ENCODE results near the gene ADORA3. TPM values are rescaled to one million over a fixed set of nuclear protein-coding genes. Genes with fewer than 3 reads are reported as not detected.

The ADORA3 gene
- total RNA-seq, 1 experiment from 2014 or later, result not detected

- CTCF ChIA-PET, result interaction anchor here (0.6 kb wide), 1 partner anchor 34 kb away, joined by 3 read pairs; no protein-coding TSS in a partner anchor
- peaks cover 26% of the 10 kb centered on the region for H3K36me3 ChIP-seq (ENCODE audit: control insufficient read depth, insufficient read depth, low read length)
- BruUV-seq (replicated peaks), result no TSS peak
Measured at GRCh38 chr1:111450185-111450584, 53.2 kb downstream of the ADORA3 start.

GRCh38 chr1:111449703-111450017, 53.8 kb downstream of the ADORA3 start:
- DNase-seq (ENCODE audit: low read depth, low spot score) (no peak), ATAC-seq (no peak)
- Histone ChIP-seq H3K4me1 (ENCODE audit: control insufficient read depth, insufficient read depth, low read length) (peaks cover 22% of the 10 kb centered on the region), H3K27me3 (ENCODE audit: control insufficient read depth, insufficient read depth, low read length) (no peaks in the 10 kb centered on the region), H3K9me3 (ENCODE audit: control insufficient read depth, insufficient read depth, low read depth, low read length) (no peaks in the 10 kb centered on the region), H3K4me3 (ENCODE audit: low read depth in 2 of 2, low read length in 2 of 2) (peak overlapping the region; percentile 94 to 97), H3K36me3 (ENCODE audit: control insufficient read depth, insufficient read depth, low read length) (peaks cover 31% of the 10 kb centered on the region), H3K27ac (ENCODE audit: low read length) (peak overlapping the region; percentile 94)
- in situ Hi-C loops (cut with HindIII; ENCODE audit: low pct_unique_long_range_greater_than_20kb, low sequenced_read_pairs), result no loop called here
- intact Hi-C loops (cut with micrococcal nuclease; ENCODE audit: unreplicated experiment), result no loop called here
- ChIA-PET POLR2A (no interaction called here), CTCF (no interaction called here)
- TF ChIP-seq POLR2AphosphoS5 (IDR thresholded peaks at IDR 0.05; ENCODE audit: low read depth, low read length) (no peak), TCF7L2 (IDR thresholded peaks at IDR 0.05; ENCODE audit: low read depth, low read length) (no peak), CTCF (IDR thresholded peaks at IDR 0.05) (no peak), SIN3A (IDR thresholded peaks at IDR 0.05; ENCODE audit: borderline replicate concordance, insufficient read depth, low read depth, low read length) (no peak), REST (IDR thresholded peaks at IDR 0.05; ENCODE audit: insufficient read depth in 1 of 2, low read depth in 2 of 2, low read length in 1 of 2) (no peak)
- BruUV-seq (replicated peaks), result no TSS peak

More at GRCh38 chr1:111450185-111450584, 53.2 kb downstream of the ADORA3 start:
- no peak for ATAC-seq
- no peaks in the 10 kb centered on the region for H3K27me3 ChIP-seq (ENCODE audit: control insufficient read depth, insufficient read depth, low read length)
- no peaks in the 10 kb centered on the region for H3K9me3 ChIP-seq (ENCODE audit: control insufficient read depth, insufficient read depth, low read depth, low read length)
- in situ Hi-C loops (cut with HindIII; ENCODE audit: low pct_unique_long_range_greater_than_20kb, low sequenced_read_pairs), result no loop called here
- POLR2A ChIA-PET, result no interaction called here
- H3K4me1 ChIP-seq (ENCODE audit: control insufficient read depth, insufficient read depth, low read length), result peaks cover 22% of the 10 kb centered on the region
- H3K4me3 ChIP-seq (ENCODE audit: low read depth in 2 of 2, low read length in 2 of 2), result peak overlapping the region; percentile 94 to 97
- DNase-seq (ENCODE audit: low read depth, low spot score), result no peak
- TF ChIP-seq POLR2AphosphoS5 (IDR thresholded peaks at IDR 0.05; ENCODE audit: low read depth, low read length) (no peak), CTCF (IDR thresholded peaks at IDR 0.05) (no peak), REST (IDR thresholded peaks at IDR 0.05; ENCODE audit: insufficient read depth in 1 of 2, low read depth in 2 of 2, low read length in 1 of 2) (no peak)
- peak overlapping the region; percentile 94 for H3K27ac ChIP-seq (ENCODE audit: low read length)
- intact Hi-C loops (cut with micrococcal nuclease; ENCODE audit: unreplicated experiment), result no loop called here

Other genes starting within 250 kb of the ADORA3 start
- not detected for gene CHIA, start 212.8 kb downstream of the ADORA3 start, total RNA-seq (2021; ENCODE audit: unreplicated experiment)
- gene OVGP1, start 75.9 kb downstream of the ADORA3 start, total RNA-seq (2021; ENCODE audit: unreplicated experiment), result 0.98 TPM
- 49.9 TPM for gene WDR77, start 54.4 kb downstream of the ADORA3 start, total RNA-seq (2021; ENCODE audit: unreplicated experiment)
- 178 TPM for gene ATP5PB, start 54.2 kb downstream of the ADORA3 start, total RNA-seq (2021; ENCODE audit: unreplicated experiment)
- 0.41 TPM for gene C1orf162, start 29.6 kb downstream of the ADORA3 start, total RNA-seq (2021; ENCODE audit: unreplicated experiment)
- gene TMIGD3, start within 50 bp of the ADORA3 start, total RNA-seq (2021; ENCODE audit: unreplicated experiment), result not detected
- 37.1 TPM for gene RAP1A, start 116.2 kb upstream of the ADORA3 start, total RNA-seq (2021; ENCODE audit: unreplicated experiment)
- 0.54 TPM for gene INKA2, start 235.8 kb upstream of the ADORA3 start, total RNA-seq (2021; ENCODE audit: unreplicated experiment)

Measured in Panc1 (cell line).